Measurements from ENCODE around the gene ST6GALNAC1. TPM values are rescaled to one million over a fixed set of nuclear protein-coding genes. Genes with fewer than 3 reads are reported as not detected.

Gene ST6GALNAC1
- total and polyA plus RNA-seq, 2 of the 13 experiments (the other 11 are each of a cell fraction or from before 2014, with no cell fraction given): not detected

DNA sequence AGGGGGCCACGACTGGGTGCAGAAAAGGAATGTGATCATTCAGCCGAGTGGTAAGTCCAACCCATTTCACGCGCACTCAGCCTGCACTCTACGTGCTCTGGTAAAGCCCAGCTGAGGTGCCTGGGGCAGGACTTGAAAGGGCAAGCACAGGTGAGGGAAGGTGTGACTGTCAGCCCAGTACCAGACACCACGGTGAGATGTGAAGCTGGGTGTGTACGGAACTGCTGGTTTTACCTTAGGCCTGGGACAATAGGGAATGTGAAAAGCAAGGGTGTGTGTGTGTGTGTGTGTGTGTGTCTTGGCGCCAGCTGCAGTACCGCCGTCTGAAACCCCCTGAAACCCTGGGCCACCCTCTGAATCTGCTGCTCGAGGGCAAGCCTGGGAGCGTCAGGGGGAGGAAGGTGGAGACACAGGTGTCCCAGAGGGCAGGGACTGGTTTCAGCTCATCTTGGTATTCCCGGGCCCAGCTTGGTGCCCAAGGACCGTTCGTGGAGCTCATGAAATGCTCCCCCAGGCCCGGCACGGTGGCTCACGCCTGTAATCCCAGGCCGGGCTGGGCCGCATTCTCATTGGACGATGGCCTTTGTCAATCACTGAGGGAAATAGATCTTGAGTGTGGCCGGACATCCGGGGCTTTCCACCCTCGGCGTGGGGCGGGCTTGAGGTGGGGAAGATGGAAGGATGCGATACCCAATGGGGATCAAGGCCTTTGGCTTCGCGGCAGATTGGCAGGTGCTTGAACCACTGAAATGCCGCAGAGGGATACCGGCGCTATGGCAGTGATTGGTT is 27.8 kb upstream of the ST6GALNAC1 start (continued):
- TF ChIP-seq, protein P1, sequence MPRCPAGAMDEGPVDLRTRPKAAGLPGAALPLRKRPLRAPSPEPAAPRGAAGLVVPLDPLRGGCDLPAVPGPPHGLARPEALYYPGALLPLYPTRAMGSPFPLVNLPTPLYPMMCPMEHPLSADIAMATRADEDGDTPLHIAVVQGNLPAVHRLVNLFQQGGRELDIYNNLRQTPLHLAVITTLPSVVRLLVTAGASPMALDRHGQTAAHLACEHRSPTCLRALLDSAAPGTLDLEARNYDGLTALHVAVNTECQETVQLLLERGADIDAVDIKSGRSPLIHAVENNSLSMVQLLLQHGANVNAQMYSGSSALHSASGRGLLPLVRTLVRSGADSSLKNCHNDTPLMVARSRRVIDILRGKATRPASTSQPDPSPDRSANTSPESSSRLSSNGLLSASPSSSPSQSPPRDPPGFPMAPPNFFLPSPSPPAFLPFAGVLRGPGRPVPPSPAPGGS (CRISPR knock-in tag; IDR thresholded peaks at IDR 0.05): peak; percentile 79; the same call in 1 of the 2 replicates
- TF ChIP-seq, protein P2, sequence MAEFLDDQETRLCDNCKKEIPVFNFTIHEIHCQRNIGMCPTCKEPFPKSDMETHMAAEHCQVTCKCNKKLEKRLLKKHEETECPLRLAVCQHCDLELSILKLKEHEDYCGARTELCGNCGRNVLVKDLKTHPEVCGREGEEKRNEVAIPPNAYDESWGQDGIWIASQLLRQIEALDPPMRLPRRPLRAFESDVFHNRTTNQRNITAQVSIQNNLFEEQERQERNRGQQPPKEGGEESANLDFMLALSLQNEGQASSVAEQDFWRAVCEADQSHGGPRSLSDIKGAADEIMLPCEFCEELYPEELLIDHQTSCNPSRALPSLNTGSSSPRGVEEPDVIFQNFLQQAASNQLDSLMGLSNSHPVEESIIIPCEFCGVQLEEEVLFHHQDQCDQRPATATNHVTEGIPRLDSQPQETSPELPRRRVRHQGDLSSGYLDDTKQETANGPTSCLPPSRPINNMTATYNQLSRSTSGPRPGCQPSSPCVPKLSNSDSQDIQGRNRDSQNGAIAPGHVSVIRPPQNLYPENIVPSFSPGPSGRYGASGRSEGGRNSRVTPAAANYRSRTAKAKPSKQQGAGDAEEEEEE (CRISPR knock-in tag; IDR thresholded peaks at IDR 0.05; ENCODE audit: borderline replicate concordance): peak; percentile 68; the same call in 1 of the 2 replicates
- TF ChIP-seq, protein P3, sequence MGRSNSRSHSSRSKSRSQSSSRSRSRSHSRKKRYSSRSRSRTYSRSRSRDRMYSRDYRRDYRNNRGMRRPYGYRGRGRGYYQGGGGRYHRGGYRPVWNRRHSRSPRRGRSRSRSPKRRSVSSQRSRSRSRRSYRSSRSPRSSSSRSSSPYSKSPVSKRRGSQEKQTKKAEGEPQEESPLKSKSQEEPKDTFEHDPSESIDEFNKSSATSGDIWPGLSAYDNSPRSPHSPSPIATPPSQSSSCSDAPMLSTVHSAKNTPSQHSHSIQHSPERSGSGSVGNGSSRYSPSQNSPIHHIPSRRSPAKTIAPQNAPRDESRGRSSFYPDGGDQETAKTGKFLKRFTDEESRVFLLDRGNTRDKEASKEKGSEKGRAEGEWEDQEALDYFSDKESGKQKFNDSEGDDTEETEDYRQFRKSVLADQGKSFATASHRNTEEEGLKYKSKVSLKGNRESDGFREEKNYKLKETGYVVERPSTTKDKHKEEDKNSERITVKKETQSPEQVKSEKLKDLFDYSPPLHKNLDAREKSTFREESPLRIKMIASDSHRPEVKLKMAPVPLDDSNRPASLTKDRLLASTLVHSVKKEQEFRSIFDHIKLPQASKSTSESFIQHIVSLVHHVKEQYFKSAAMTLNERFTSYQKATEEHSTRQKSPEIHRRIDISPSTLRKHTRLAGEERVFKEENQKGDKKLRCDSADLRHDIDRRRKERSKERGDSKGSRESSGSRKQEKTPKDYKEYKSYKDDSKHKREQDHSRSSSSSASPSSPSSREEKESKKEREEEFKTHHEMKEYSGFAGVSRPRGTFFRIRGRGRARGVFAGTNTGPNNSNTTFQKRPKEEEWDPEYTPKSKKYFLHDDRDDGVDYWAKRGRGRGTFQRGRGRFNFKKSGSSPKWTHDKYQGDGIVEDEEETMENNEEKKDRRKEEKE (IDR thresholded peaks at IDR 0.05): no peak
- TF ChIP-seq NR2F6 (IDR thresholded peaks at IDR 0.05) (no peak; the same call in 1 of the 2 replicates), NR2F6 (CRISPR knock-in tag; IDR thresholded peaks at IDR 0.05) (peak; percentile 45), KLF12 (CRISPR knock-in tag; IDR thresholded peaks at IDR 0.05; ENCODE audit: borderline replicate concordance) (no peak), ISX (CRISPR knock-in tag; conservative IDR thresholded peaks at IDR 0.05) (no peak), DR1 (CRISPR knock-in tag; IDR thresholded peaks at IDR 0.05) (peak; percentile 48; the same call in 1 of the 2 replicates), ZNF772 (CRISPR knock-in tag; IDR thresholded peaks at IDR 0.05) (peak; percentile 93; the same call in 1 of the 2 replicates), CCAR2 (optimal IDR thresholded peaks at IDR 0.05; ENCODE audit: low read depth, low read length) (no peak), ZNF446 (CRISPR knock-in tag; IDR thresholded peaks at IDR 0.05) (peak; percentile 56; the same call in 1 of the 2 replicates), ZNF782 (CRISPR knock-in tag; IDR thresholded peaks at IDR 0.05; ENCODE audit: borderline replicate concordance) (peak; percentile 65; the same call in 1 of the 2 replicates), FOXK1 (CRISPR knock-in tag; IDR thresholded peaks at IDR 0.05; ENCODE audit: borderline replicate concordance, low read depth) (no peak; the same call in 1 of the 2 replicates), ZNF253 (CRISPR knock-in tag; IDR thresholded peaks at IDR 0.05; ENCODE audit: borderline replicate concordance) (peak; percentile 97; the same call in 1 of the 2 replicates)
- TF ChIP-seq, protein P4, sequence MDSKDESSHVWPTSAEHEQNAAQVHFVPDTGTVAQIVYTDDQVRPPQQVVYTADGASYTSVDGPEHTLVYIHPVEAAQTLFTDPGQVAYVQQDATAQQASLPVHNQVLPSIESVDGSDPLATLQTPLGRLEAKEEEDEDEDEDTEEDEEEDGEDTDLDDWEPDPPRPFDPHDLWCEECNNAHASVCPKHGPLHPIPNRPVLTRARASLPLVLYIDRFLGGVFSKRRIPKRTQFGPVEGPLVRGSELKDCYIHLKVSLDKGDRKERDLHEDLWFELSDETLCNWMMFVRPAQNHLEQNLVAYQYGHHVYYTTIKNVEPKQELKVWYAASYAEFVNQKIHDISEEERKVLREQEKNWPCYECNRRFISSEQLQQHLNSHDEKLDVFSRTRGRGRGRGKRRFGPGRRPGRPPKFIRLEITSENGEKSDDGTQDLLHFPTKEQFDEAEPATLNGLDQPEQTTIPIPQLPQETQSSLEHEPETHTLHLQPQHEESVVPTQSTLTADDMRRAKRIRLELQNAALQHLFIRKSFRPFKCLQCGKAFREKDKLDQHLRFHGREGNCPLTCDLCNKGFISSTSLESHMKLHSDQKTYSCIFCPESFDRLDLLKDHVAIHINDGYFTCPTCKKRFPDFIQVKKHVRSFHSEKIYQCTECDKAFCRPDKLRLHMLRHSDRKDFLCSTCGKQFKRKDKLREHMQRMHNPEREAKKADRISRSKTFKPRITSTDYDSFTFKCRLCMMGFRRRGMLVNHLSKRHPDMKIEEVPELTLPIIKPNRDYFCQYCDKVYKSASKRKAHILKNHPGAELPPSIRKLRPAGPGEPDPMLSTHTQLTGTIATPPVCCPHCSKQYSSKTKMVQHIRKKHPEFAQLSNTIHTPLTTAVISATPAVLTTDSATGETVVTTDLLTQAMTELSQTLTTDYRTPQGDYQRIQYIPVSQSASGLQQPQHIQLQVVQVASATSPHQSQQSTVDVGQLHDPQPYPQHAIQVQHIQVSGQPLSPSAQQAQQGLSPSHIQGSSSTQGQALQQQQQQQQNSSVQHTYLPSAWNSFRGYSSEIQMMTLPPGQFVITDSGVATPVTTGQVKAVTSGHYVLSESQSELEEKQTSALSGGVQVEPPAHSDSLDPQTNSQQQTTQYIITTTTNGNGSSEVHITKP (CRISPR knock-in tag; IDR thresholded peaks at IDR 0.05; ENCODE audit: low read depth): peak; percentile 88
- TF ChIP-seq, protein P5, sequence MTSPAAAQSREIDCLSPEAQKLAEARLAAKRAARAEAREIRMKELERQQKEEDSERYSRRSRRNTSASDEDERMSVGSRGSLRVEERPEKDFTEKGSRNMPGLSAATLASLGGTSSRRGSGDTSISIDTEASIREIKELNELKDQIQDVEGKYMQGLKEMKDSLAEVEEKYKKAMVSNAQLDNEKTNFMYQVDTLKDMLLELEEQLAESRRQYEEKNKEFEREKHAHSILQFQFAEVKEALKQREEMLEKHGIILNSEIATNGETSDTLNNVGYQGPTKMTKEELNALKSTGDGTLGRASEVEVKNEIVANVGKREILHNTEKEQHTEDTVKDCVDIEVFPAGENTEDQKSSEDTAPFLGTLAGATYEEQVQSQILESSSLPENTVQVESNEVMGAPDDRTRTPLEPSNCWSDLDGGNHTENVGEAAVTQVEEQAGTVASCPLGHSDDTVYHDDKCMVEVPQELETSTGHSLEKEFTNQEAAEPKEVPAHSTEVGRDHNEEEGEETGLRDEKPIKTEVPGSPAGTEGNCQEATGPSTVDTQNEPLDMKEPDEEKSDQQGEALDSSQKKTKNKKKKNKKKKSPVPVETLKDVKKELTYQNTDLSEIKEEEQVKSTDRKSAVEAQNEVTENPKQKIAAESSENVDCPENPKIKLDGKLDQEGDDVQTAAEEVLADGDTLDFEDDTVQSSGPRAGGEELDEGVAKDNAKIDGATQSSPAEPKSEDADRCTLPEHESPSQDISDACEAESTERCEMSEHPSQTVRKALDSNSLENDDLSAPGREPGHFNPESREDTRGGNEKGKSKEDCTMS (CRISPR knock-in tag; conservative IDR thresholded peaks at IDR 0.05): no peak

Measured in HepG2 (cell line).